AG20443 (cell line): ENCODE results near the gene NECAP2.
A peak's percentile ranks its signal among the peaks of the same experiment; 100 is the strongest.

ENCODE experiments used
- DNase-seq: peaks from one replicate; pipeline ENCODE4 v3.0.0; 2012; ENCODE audit warnings: low spot score, mixed read lengths

Gene NECAP2

GRCh38 chr1:16440470-16441281 is at the start of gene NECAP2:
Gene NECAP2 (plus strand): TSS chr1:16440724. CDS start chr1:16440762, 38 bp downstream.
- DNase-seq = peak; percentile 97

DNA sequence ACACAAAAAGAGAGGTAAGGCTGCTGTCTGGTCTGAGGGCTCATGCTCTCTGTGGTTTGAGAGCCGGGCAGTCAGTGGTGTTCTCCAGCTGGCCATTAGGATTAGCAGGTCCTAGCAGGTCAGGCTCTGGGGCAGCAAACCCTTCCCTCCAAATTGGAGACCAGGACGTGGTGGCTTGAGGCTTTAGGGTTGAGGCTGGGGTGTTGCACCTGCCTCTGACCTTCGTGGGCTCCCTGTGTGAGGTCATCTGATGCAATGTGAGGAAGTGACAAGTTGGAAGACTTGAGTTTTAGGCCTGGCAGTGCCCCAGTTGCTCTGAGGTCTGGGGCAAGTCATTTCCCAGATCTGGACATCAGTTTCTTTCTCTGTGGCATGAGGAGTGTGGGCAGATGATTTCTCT is 49.1 kb upstream of the NECAP2 start:
- no peak for DNase-seq

DNA sequence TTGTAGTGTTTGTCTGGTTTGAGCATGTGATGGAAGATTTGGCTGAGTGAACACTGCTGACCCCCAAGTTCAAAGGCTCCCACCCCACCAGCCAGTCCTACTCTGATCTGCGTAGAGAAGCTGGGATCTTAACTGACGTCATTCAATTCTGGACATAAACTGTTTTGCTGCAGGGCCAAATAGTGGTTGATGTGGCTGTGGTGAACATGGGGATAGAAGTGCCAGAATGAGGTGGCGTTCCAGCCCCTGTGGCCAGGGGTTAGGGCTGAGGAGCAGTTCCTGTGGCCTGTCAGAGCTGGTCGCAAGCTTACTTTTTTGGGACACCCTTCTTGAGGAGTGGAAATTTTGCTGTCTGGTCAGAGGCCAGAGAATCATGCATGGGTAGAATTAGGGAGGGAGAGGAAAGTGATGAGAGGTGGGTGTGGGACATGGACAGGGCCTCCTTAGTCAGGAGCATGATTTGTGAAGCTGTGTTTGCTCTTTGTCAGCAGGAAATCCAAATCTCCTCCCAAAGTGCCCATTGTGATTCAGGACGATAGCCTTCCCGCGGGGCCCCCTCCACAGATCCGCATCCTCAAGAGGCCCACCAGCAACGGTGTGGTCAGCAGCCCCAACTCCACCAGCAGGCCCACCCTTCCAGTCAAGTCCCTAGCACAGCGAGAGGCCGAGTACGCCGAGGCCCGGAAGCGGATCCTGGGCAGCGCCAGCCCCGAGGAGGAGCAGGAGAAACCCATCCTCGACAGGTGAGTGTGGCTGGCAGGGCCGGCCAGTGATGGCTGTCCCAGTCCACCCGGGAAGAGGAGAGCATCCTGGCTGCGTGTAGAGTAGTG is 47.6 kb upstream of the NECAP2 start:
- DNase-seq = peak; percentile 57

DNA sequence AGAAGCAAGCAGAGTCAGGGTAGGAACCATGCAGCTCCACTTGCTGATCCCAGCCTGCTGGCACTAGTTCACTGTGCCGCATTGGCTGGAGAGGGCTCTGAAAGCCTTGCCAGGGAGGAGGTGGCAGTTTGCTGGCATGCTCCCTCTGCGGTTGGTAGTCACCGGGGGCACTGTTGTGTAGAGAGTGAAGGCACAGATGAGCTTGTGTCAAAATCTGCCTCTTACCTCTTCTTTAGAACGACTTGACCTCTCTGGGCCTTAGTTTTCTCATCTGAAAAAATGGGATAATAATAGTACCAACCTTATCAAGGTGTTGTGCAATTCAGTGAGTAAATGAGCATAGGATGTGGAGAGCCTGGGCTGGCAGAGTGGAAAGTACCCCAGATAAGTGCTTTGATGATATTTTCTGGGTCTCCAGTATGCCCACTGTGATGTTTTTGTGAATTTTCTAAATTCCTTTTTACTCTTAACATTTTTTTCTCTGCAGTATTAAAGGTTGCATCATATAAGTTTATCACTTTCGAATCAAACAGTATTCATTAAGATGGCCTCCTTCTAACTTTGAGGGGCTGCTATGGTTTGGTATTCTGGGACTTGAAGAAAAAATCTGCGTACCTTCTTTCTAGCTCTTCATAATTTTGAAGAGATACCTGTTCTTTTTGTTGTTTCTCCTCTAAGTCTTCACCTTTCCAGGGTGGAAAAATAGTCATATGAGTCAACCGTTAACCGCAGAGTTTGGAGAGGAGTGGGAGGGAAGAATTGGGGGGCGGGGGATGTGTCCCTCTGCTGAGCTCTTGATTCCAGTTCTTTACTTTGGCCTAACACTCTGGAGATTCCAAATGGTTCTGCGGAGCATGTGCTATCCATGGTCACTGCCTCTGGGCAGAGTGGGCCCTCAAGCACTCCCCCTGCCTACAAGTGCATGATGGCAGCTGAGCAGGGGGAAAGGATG is 46.7 kb upstream of the NECAP2 start:
- no peak for DNase-seq

DNA sequence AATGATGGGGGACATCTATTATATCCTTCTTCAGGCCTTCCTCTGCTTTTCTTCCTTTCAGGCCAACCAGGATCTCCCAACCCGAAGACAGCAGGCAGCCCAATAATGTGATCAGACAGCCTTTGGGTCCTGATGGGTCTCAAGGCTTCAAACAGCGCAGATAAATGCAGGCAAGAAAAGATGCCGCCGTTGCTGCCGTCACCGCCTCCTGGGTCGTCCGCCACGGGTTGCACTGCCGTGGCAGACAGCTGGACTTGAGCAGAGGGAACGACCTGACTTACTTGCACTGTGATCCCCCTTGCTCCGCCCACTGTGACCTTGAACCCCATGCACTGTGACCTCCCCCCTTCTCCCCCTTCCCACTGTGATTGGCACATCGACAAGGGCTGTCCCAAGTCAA is 45.5 kb upstream of the NECAP2 start:
- no peak for DNase-seq

DNA sequence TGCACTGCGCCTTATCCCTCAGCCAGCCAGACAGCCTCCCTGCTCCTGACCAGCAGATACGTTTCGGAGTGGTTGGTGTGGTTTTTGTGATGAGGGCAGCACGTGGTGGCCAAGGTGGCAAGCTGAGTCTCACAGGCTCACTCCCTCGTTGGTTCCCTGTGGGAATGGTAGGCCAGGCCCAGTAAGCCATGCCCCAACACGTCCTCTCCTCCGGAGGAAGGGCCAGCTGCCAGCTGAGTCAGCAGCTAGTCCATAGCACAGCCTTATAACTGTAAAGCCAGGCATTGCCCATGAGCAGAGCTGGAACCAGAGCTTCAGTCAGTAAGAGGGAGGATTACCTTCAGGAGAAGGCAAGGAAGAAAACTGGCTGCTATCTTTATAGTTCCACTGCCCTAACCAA is 43.9 kb upstream of the NECAP2 start:
- peak; percentile 84 for DNase-seq

GRCh38 chr1:16397120-16397519 is 43.4 kb upstream of the NECAP2 start:
- DNase-seq = no peak

- DNase-seq = no peak
Measured at GRCh38 chr1:16398371-16398953, 42.1 kb upstream of the NECAP2 start.

GRCh38 chr1:16402742-16403141 is 37.8 kb upstream of the NECAP2 start:
- DNase-seq = no peak

- DNase-seq = no peak
Measured at GRCh38 chr1:16405441-16405840, 35.1 kb upstream of the NECAP2 start.

GRCh38 chr1:16406868-16407267 is 33.7 kb upstream of the NECAP2 start:
- DNase-seq = no peak

DNA sequence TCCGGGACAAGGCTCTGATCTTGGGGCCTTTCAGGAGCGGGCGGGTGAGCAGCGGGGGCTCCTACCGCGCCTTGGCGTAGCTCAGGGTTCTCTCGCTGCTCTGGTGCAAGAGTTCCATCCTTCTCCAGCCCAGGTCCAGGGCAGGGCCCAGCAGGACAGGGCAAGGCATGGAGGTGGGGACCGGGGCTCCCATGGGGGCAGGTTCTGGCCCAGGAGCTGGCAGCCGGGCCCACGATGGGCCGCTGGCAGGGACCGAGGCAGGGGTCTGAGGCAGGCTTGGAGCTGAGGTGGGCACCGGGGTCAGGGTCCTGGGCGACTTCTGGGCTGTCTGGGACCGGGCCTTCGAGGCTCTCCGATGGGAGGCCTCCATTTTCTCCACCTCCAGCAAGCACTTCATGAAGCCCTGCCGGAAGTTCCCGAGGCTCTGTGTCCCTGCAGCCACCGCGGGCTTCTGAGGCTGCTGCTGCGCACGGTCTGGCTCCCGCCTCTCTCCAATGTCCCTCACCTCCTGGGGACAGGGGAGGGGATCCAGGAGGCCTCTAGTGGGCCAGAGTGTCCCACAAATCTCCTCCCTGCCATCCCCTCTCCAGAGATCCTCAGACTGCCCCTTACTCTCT is 30.9 kb upstream of the NECAP2 start:
- DNase-seq = no peak

- DNase-seq = no peak
Measured at GRCh38 chr1:16410803-16411202, 29.7 kb upstream of the NECAP2 start.

GRCh38 chr1:16413191-16413590 is 27.3 kb upstream of the NECAP2 start:
- no peak for DNase-seq

- no peak for DNase-seq
Measured at GRCh38 chr1:16418823-16419425, 21.6 kb upstream of the NECAP2 start.

DNA sequence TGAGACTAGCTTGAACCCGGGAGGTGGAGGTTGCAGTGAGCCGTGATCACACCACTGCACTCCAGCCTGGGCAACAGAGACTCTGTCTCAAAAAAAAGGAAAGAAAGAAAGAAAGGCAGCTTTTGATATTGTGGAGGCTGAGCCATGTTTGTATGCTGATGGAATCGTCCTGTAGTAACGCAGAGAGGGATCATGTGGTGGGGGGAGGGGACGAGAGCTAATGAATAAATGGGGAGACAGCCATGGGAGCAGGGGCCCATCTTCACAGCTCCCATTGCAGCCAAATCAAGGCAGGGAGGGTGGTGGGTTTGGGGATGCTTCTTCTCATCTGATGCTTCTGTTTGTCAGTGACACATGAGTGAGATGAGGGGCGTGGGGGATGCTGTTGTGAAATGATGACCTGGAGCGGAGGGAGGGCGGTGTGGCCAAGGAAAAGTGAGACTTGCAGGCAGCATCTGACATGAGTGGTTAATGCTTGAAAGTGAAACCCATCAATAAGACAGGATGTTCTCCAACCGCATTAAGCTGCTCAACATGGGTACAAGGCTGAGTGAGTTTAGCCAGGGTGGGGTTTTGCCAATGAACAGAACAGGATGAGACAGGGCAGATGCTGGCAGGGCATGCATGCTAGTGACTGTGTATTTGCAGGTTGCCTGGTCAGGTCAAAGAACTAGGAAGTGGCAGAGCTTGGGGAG is 20.0 kb upstream of the NECAP2 start:
- no peak for DNase-seq

DNA sequence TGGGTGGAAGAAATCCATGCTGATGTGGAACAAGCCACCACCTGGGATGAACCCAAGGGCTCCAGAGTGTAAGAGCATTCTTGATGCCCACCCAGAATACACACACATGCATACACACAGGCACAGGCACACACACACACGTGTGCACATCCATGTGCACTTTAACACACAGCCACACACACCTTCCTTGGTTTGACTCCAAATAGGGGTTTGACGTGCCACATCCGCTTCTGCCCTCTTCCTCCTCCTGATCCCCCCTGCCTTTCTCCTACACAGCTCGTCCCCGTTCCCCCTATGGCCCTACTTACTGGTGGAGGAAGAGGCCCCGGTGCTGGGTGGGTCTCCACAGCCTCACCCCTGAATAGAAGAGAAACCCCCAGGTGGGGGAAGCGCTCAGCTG is 19.3 kb upstream of the NECAP2 start:
- DNase-seq = no peak

DNA sequence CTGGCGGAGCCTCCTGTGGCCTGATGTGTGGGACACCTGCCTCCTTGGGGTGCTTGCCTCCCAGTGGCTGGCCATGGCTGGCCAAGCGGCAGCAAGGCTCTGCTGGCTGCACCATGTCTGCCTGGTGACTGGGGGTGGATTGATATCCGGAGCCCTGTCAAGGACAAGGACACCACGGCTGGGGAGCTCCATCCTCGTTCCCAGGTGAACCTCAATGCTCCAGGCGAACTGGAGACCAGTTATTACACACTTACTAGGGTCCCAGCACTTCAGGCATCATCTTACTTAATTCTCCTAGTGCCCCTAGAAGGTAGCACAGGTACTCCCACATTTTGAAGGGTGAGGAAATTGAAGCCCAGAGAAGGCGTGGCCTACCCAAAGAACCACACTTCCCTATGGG is 18.5 kb upstream of the NECAP2 start:
- no peak for DNase-seq

- no peak for DNase-seq
Measured at GRCh38 chr1:16425125-16426025, 15.1 kb upstream of the NECAP2 start.
